Trophoblast cell (in vitro differentiated cells and primary cell): Measurements from ENCODE around the gene ACTR3C.

Experiments used
- DNase-seq, 2 donors: peaks; one replicate each; pipeline ENCODE4 v3.0.0-alpha.2; 2016
- H2AFZ ChIP-seq: 2 replicates; pipeline ENCODE4 v1.6.1; 2013; ENCODE audit warnings: low read length, moderate library complexity, mild to moderate bottlenecking; ENCODE audit not compliant: insufficient read depth, poor library complexity
- H2AK5ac ChIP-seq: 2 replicates; pipeline ENCODE4 v1.6.1; 2013; ENCODE audit warnings: mild to moderate bottlenecking, low read length
- H2BK120ac ChIP-seq: 2 replicates; pipeline ENCODE4 v1.6.1; 2013; ENCODE audit warnings: low read length, mild to moderate bottlenecking, moderate library complexity; ENCODE audit not compliant: insufficient read depth, poor library complexity
- H2BK12ac ChIP-seq: 2 replicates; pipeline ENCODE4 v1.6.1; 2013; ENCODE audit warnings: mild to moderate bottlenecking, low read length, moderate library complexity
- H2BK5ac ChIP-seq: 2 replicates; pipeline ENCODE4 v1.6.1; 2013; ENCODE audit warnings: low read length, low read depth, moderate library complexity, mild to moderate bottlenecking; ENCODE audit not compliant: poor library complexity
- H3K14ac ChIP-seq: 2 replicates; pipeline ENCODE4 v1.6.1; 2013; ENCODE audit warnings: mild to moderate bottlenecking, low read length
- H3K18ac ChIP-seq: 2 replicates; pipeline ENCODE4 v1.6.1; 2013; ENCODE audit warnings: mild to moderate bottlenecking, low read length
- H3K23ac ChIP-seq: 2 replicates; pipeline ENCODE4 v1.6.1; 2013; ENCODE audit warnings: low read length
- H3K27ac ChIP-seq: 2 replicates; pipeline ENCODE4 v1.5.1; 2013; ENCODE audit warnings: low read depth, mild to moderate bottlenecking, inconsistent platforms, low read length, moderate library complexity
- H3K27me3 ChIP-seq: 2 replicates; pipeline ENCODE4 v1.6.1; 2013; ENCODE audit warnings: inconsistent platforms, mild to moderate bottlenecking, low read length, moderate library complexity; ENCODE audit not compliant: insufficient read depth
- H3K36me3 ChIP-seq, 2 experiments: 1 replicate in 1 of 2; 2 replicates in 1 of 2; pipeline ENCODE4 v1.6.1; 2013; ENCODE audit warnings: low read length in 2 of 2, mild to moderate bottlenecking in 2 of 2, moderate library complexity in 1 of 2; ENCODE audit not compliant: insufficient read depth in 2 of 2, control insufficient read depth in 1 of 2
- H3K4ac ChIP-seq: 2 replicates; pipeline ENCODE4 v1.6.1; 2013; ENCODE audit warnings: low read depth, mild to moderate bottlenecking, low read length, moderate library complexity
- H3K4me1 ChIP-seq, 2 experiments: 1 replicate in 1 of 2; 2 replicates in 1 of 2; pipeline ENCODE4 v1.6.1; 2013; ENCODE audit warnings: low read length in 2 of 2, mild to moderate bottlenecking in 2 of 2, moderate library complexity in 1 of 2; ENCODE audit not compliant: insufficient read depth in 2 of 2, control insufficient read depth in 1 of 2
- H3K4me2 ChIP-seq: 2 replicates; pipeline ENCODE4 v1.6.1; 2013; ENCODE audit warnings: inconsistent platforms, mild to moderate bottlenecking, low read length, moderate library complexity
- H3K4me3 ChIP-seq: 2 replicates; pipeline ENCODE4 v1.5.1; 2013; ENCODE audit warnings: mild to moderate bottlenecking, low read depth, low read length, inconsistent platforms
- H3K79me1 ChIP-seq: one replicate; pipeline ENCODE4 v1.6.1; 2013; ENCODE audit warnings: low read length
- H3K79me2 ChIP-seq: 2 replicates; pipeline ENCODE4 v1.6.1; 2013; ENCODE audit warnings: low read length, mild to moderate bottlenecking; ENCODE audit not compliant: control insufficient read depth, insufficient read depth, poor library complexity
- H3K9ac ChIP-seq: 2 replicates; pipeline ENCODE4 v1.6.1; 2013; ENCODE audit warnings: mild to moderate bottlenecking, low read length
- H3K9me3 ChIP-seq: 2 replicates; pipeline ENCODE4 v1.6.1; 2013; ENCODE audit warnings: low read depth, mild to moderate bottlenecking, control low read depth, inconsistent platforms, low read length; ENCODE audit not compliant: insufficient read depth
- H4K12ac ChIP-seq: 2 replicates; pipeline ENCODE4 v1.6.1; 2013; ENCODE audit warnings: low read depth, mild to moderate bottlenecking, low read length, moderate library complexity
- H4K8ac ChIP-seq: 2 replicates; pipeline ENCODE4 v1.6.1; 2013; ENCODE audit warnings: low read depth, mild to moderate bottlenecking, low read length, moderate library complexity
- H4K91ac ChIP-seq: one replicate; pipeline ENCODE4 v1.6.1; 2013; ENCODE audit warnings: low read depth, mild to moderate bottlenecking, low read length, moderate library complexity
- WGBS: extraction: QIAGEN DNeasy Blood & Tissue Kit; methylation state at CpG from one replicate; pipeline ENCODE4 v1.1.7; 2013; ENCODE audit warnings: missing lambda C conversion rate; ENCODE audit not compliant: insufficient read length, insufficient coverage; ENCODE audit errors: extremely low coverage; 5-methylcytosine and 5-hydroxymethylcytosine counted together

ACTR3C gene

GRCh38 chr7:150371131-150371995 is 48.0 kb upstream of the ACTR3C start:
- Histone ChIP-seq H2BK120ac (peak overlapping the region; percentile 75), H2AFZ (peak overlapping the region; percentile 47)

GRCh38 chr7:150370612-150371071 is 47.3 kb upstream of the ACTR3C start:
- Histone ChIP-seq H3K23ac (peak overlapping the region; percentile 50), H3K14ac (peak overlapping the region; percentile 99), H3K4me3 (no peak overlapping the region), H3K9me3 (no peaks in the 10 kb centered on the region), H4K8ac (peak overlapping the region; percentile 98), H3K4me1 (peaks cover 50 to 53% of the 10 kb centered on the region in 2 experiments), H2AFZ (no peak overlapping the region), H3K27ac (peak overlapping the region; percentile 100), H3K27me3 (no peaks in the 10 kb centered on the region), H3K79me1 (peaks cover 62% of the 10 kb centered on the region), H3K4me2 (peak overlapping the region; percentile 72), H2BK5ac (peak overlapping the region; percentile 99), H2AK5ac (peak overlapping the region; percentile 17), H3K18ac (peak overlapping the region; percentile 100), H2BK120ac (peak overlapping the region; percentile 96), H4K91ac (peak overlapping the region; percentile 98), H3K4ac (peak overlapping the region; percentile 100), H3K79me2 (peaks cover 50% of the 10 kb centered on the region), H3K9ac (peak overlapping the region; percentile 24), H2BK12ac (peak overlapping the region; percentile 91), H4K12ac (peak overlapping the region; percentile 97), H3K36me3 (peaks cover 35 to 37% of the 10 kb centered on the region in 2 experiments)
- no peak for DNase-seq
- no CpG with 5 or more reads among the region's 3 CpGs for WGBS

More at GRCh38 chr7:150371131-150371995, 48.0 kb upstream of the ACTR3C start:
- no peak overlapping the region for H3K4me3 ChIP-seq
- no peaks in the 10 kb centered on the region for H3K27me3 ChIP-seq
- peak overlapping the region; percentile 90 for H3K18ac ChIP-seq
- H3K9me3 ChIP-seq, result no peaks in the 10 kb centered on the region
- H3K36me3 ChIP-seq, result peaks cover 35 to 37% of the 10 kb centered on the region in 2 experiments
- H3K4ac ChIP-seq, result peak overlapping the region; percentile 100
- H4K8ac ChIP-seq, result peak overlapping the region; percentile 15
- no CpG with 5 or more reads among the region's 48 CpGs for WGBS
- peak overlapping the region; percentile 99 for H2BK5ac ChIP-seq
- peaks cover 51 to 58% of the 10 kb centered on the region in 2 experiments for H3K4me1 ChIP-seq
- H3K4me2 ChIP-seq, result no peak overlapping the region
- H3K79me2 ChIP-seq, result peaks cover 50% of the 10 kb centered on the region
- peaks cover 65% of the 10 kb centered on the region for H3K79me1 ChIP-seq
- H3K27ac ChIP-seq, result peak overlapping the region; percentile 100
- H2BK12ac ChIP-seq, result peak overlapping the region; percentile 79
- H2AK5ac ChIP-seq, result peak overlapping the region; percentile 90
- peak overlapping the region; percentile 98 for H4K91ac ChIP-seq
- H3K23ac ChIP-seq, result no peak overlapping the region
- DNase-seq, result no peak
- H4K12ac ChIP-seq, result peak overlapping the region; percentile 82
- peak overlapping the region; percentile 99 for H3K14ac ChIP-seq
- H3K9ac ChIP-seq, result no peak overlapping the region

GRCh38 chr7:150369748-150370501 is 46.6 kb upstream of the ACTR3C start:
- peak overlapping the region; percentile 97 for H4K12ac ChIP-seq
- peak overlapping the region; percentile 96 for H2BK120ac ChIP-seq
- H3K36me3 ChIP-seq, result peaks cover 35 to 37% of the 10 kb centered on the region in 2 experiments
- H4K91ac ChIP-seq, result peak overlapping the region; percentile 98
- H3K79me2 ChIP-seq, result peaks cover 50% of the 10 kb centered on the region
- peak overlapping the region; percentile 91 for H2BK12ac ChIP-seq
- H2AFZ ChIP-seq, result peak overlapping the region; percentile 90
- peak overlapping the region; percentile 100 for H2AK5ac ChIP-seq
- H3K4ac ChIP-seq, result peak overlapping the region; percentile 100
- WGBS, result no CpG with 5 or more reads among the region's 23 CpGs
- H4K8ac ChIP-seq, result peak overlapping the region; percentile 98
- peaks cover 49 to 53% of the 10 kb centered on the region in 2 experiments for H3K4me1 ChIP-seq
- peak overlapping the region; percentile 100 for H3K27ac ChIP-seq
- H3K9ac ChIP-seq, result peak overlapping the region; percentile 85
- H3K4me2 ChIP-seq, result peak overlapping the region; percentile 72
- H3K9me3 ChIP-seq, result no peaks in the 10 kb centered on the region
- no peak for DNase-seq
- peaks cover 62% of the 10 kb centered on the region for H3K79me1 ChIP-seq
- H3K18ac ChIP-seq, result peak overlapping the region; percentile 100
- H3K14ac ChIP-seq, result peak overlapping the region; percentile 99
- H3K27me3 ChIP-seq, result no peaks in the 10 kb centered on the region
- H3K4me3 ChIP-seq, result peak overlapping the region; percentile 83
- H3K23ac ChIP-seq, result peak overlapping the region; percentile 16
- peak overlapping the region; percentile 99 for H2BK5ac ChIP-seq
